ENCODE data around the gene BTBD19. TPM values are rescaled to one million over a fixed set of nuclear protein-coding genes. Genes with fewer than 3 reads are reported as not detected.

BTBD19 gene
- total and polyA plus RNA-seq, 4 donors = 5.1 to 41.1 (median 36.9) TPM

GRCh38 chr1:44854970-44855369, 46.6 kb downstream of the BTBD19 start:
- DNase-seq (peak in 1 of 2 donors; percentile 58), ATAC-seq (ENCODE audit: low FRiP score) (no peak)
- Histone ChIP-seq H3K27ac (ENCODE audit: low read depth in 1 of 2, low read length in 2 of 2) (no peak overlapping the region), H3K27me3 (ENCODE audit: control insufficient read depth in 1 of 2, insufficient read depth in 2 of 2, low read length in 1 of 2) (no peaks in the 10 kb centered on the region), H3K36me3 (ENCODE audit: control insufficient read depth in 1 of 2, insufficient read depth in 2 of 2, low read length in 1 of 2) (no peaks in the 10 kb centered on the region), H3K4me3 (ENCODE audit: low read length in 2 of 2) (no peak overlapping the region), H3K4me1 (ENCODE audit: control insufficient read depth in 1 of 2, insufficient read depth in 2 of 2, low read length in 2 of 2) (no peaks in the 10 kb centered on the region), H3K9me3 (ENCODE audit: control insufficient read depth, low read length) (no peaks in the 10 kb centered on the region)
- 73 to 83% methylated on average over 1 of the region's 1 CpG for WGBS, 2 donors
- intact Hi-C loops (cut with DNase I) = no loop called here

DNA sequence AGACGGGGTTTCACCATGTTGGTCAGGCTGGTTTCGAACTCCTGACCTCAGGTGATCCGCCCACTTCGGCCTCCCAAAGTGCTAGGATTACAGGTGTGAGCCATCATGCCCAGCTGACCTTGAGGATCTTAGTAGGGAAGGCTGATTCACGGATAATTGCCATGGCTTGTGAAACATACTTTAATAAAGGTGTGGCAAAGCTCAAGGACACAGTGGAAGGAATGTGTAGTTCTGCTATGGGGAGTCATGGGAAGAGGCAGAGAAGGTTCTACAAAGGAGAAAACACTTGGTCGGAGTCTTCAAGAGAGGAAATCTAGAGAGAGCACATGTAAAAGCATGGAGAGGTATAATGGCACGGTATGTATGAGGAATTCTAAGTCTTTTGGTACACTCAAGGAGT, 47.4 kb downstream of the BTBD19 start:
- Histone ChIP-seq H3K36me3 (ENCODE audit: control insufficient read depth in 1 of 2, insufficient read depth in 2 of 2, low read length in 1 of 2) (no peaks in the 10 kb centered on the region), H3K4me3 (ENCODE audit: low read length in 2 of 2) (no peak overlapping the region), H3K9me3 (ENCODE audit: control insufficient read depth, low read length) (no peaks in the 10 kb centered on the region), H3K27ac (ENCODE audit: low read depth in 1 of 2, low read length in 2 of 2) (no peak overlapping the region), H3K4me1 (ENCODE audit: control insufficient read depth in 1 of 2, insufficient read depth in 2 of 2, low read length in 2 of 2) (no peaks in the 10 kb centered on the region), H3K27me3 (ENCODE audit: control insufficient read depth in 1 of 2, insufficient read depth in 2 of 2, low read length in 1 of 2) (no peaks in the 10 kb centered on the region)
- DNase-seq (no peak), ATAC-seq (ENCODE audit: low FRiP score) (no peak)
- intact Hi-C loops (cut with DNase I) = no loop called here
- 84 to 97% methylated on average over 7 of the region's 7 CpGs for WGBS, 2 donors

GRCh38 chr1:44857446-44857845, 49.1 kb downstream of the BTBD19 start:
- Histone ChIP-seq H3K36me3 (ENCODE audit: control insufficient read depth in 1 of 2, insufficient read depth in 2 of 2, low read length in 1 of 2) (no peaks in the 10 kb centered on the region), H3K4me3 (ENCODE audit: low read length in 2 of 2) (no peak overlapping the region), H3K27ac (ENCODE audit: low read depth in 1 of 2, low read length in 2 of 2) (no peak overlapping the region), H3K27me3 (ENCODE audit: control insufficient read depth in 1 of 2, insufficient read depth in 2 of 2, low read length in 1 of 2) (no peaks in the 10 kb centered on the region), H3K9me3 (ENCODE audit: control insufficient read depth, low read length) (no peaks in the 10 kb centered on the region), H3K4me1 (ENCODE audit: control insufficient read depth in 1 of 2, insufficient read depth in 2 of 2, low read length in 2 of 2) (no peaks in the 10 kb centered on the region)
- intact Hi-C loops (cut with DNase I) = no loop called here
- DNase-seq = no peak
- WGBS, 2 donors = 97 to 98% methylated on average over 7 of the region's 7 CpGs
- ATAC-seq (ENCODE audit: low FRiP score) = no peak

DNA sequence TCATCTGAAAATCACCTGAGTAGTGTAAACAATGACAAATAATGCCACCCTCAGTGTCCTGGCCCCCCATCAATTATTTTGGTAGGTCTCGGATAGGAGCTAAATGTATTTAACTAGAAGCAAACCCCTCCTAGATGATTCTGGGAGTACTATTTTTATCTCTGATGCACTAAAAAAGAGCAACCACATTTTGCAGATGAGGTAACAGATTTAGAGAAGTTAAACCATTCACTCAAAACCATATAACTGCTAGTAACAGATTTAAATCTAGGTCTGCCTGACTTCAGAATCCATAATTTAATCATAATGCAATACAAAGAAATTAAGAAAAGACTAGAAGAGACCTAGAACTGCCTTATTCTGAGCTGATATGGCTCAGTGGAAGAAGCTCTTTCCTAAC, 52.0 kb downstream of the BTBD19 start:
- ATAC-seq (ENCODE audit: low FRiP score) = no peak
- intact Hi-C loops (cut with DNase I) = no loop called here
- H3K9me3 ChIP-seq (ENCODE audit: control insufficient read depth, low read length) = no peaks in the 10 kb centered on the region
- H3K36me3 ChIP-seq (ENCODE audit: control insufficient read depth in 1 of 2, insufficient read depth in 2 of 2, low read length in 1 of 2) = no peaks in the 10 kb centered on the region
- H3K4me1 ChIP-seq (ENCODE audit: control insufficient read depth in 1 of 2, insufficient read depth in 2 of 2, low read length in 2 of 2) = no peaks in the 10 kb centered on the region
- 77 to 81% methylated on average over 1 of the region's 1 CpG for WGBS, 2 donors
- no peaks in the 10 kb centered on the region for H3K27me3 ChIP-seq (ENCODE audit: control insufficient read depth in 1 of 2, insufficient read depth in 2 of 2, low read length in 1 of 2)
- H3K4me3 ChIP-seq (ENCODE audit: low read length in 2 of 2) = no peak overlapping the region
- DNase-seq = no peak
- H3K27ac ChIP-seq (ENCODE audit: low read depth in 1 of 2, low read length in 2 of 2) = no peak overlapping the region

GRCh38 chr1:44860891-44861425, 52.6 kb downstream of the BTBD19 start:
- Histone ChIP-seq H3K4me3 (ENCODE audit: low read length in 2 of 2) (no peak overlapping the region), H3K27me3 (ENCODE audit: control insufficient read depth in 1 of 2, insufficient read depth in 2 of 2, low read length in 1 of 2) (no peaks in the 10 kb centered on the region), H3K4me1 (ENCODE audit: control insufficient read depth in 1 of 2, insufficient read depth in 2 of 2, low read length in 2 of 2) (no peaks in the 10 kb centered on the region), H3K27ac (ENCODE audit: low read depth in 1 of 2, low read length in 2 of 2) (no peak overlapping the region), H3K36me3 (ENCODE audit: control insufficient read depth in 1 of 2, insufficient read depth in 2 of 2, low read length in 1 of 2) (no peaks in the 10 kb centered on the region), H3K9me3 (ENCODE audit: control insufficient read depth, low read length) (no peaks in the 10 kb centered on the region)
- no peak for ATAC-seq (ENCODE audit: low FRiP score)
- WGBS, 2 donors = 35 to 45% methylated on average over 1 of the region's 1 CpG
- DNase-seq = no peak
- intact Hi-C loops (cut with DNase I) = no loop called here

DNA sequence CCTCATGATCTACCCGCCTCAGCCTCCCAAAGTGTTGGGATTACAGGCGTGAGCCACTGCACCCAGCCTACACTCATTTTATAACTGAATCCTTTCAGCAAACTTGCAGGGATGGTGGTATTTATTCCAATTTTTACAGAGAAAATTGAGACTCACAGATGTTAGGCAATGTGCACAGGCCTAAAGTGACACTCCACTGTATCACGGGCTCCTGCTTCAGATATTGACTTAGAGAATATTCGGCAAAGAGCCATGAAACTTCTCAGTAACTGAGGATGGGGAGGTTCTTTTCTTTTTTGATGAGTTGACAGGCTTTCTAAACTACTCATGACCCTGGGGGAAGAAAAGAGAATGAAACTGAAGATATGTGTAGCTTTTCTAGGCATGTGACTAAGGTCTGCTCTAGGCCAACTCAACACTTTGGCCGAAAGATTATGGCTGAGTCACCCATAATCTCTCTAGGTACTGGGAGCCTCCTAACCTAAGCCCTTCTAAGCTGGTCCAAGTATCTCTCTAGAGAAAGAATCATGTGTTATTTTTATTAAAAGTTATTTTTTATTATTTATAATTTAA, 54.6 kb downstream of the BTBD19 start:
- H3K4me3 ChIP-seq (ENCODE audit: low read length in 2 of 2) = no peak overlapping the region
- H3K36me3 ChIP-seq (ENCODE audit: control insufficient read depth in 1 of 2, insufficient read depth in 2 of 2, low read length in 1 of 2) = peaks cover 0 to 5% of the 10 kb centered on the region in 2 donors
- intact Hi-C loops (cut with DNase I) = no loop called here
- H3K9me3 ChIP-seq (ENCODE audit: control insufficient read depth, low read length) = no peaks in the 10 kb centered on the region
- DNase-seq (no peak), ATAC-seq (ENCODE audit: low FRiP score) (peak; percentile 67)
- no peak overlapping the region for H3K27ac ChIP-seq (ENCODE audit: low read depth in 1 of 2, low read length in 2 of 2)
- H3K27me3 ChIP-seq (ENCODE audit: control insufficient read depth in 1 of 2, insufficient read depth in 2 of 2, low read length in 1 of 2) = no peaks in the 10 kb centered on the region
- H3K4me1 ChIP-seq (ENCODE audit: control insufficient read depth in 1 of 2, insufficient read depth in 2 of 2, low read length in 2 of 2) = no peaks in the 10 kb centered on the region
- 88% methylated on average over 5 of the region's 5 CpGs for WGBS, 2 donors

Other genes with a start within 250 kb of the BTBD19 start
- gene TMEM53, start 134.0 kb upstream of the BTBD19 start, total RNA-seq = 1 to 10 TPM; 5.4 to 6.6 TPM
- gene TMEM53, start 134.0 kb upstream of the BTBD19 start, polyA plus RNA-seq = 1 to 10 TPM; 8.4 to 9.9 TPM
- 1 to 10 TPM; 1.5 to 6.7 TPM for gene ARMH1, start 133.8 kb upstream of the BTBD19 start, total RNA-seq
- gene ARMH1, start 133.8 kb upstream of the BTBD19 start, polyA plus RNA-seq = 1 to 10 TPM in 1 of 2 donors, under 1 TPM in 1; 0.63 to 2.0 TPM
- gene RNU5D-1, start 77.4 kb upstream of the BTBD19 start, total RNA-seq = not detected
- not detected for gene RNU5D-1, start 77.4 kb upstream of the BTBD19 start, polyA plus RNA-seq
- gene KIF2C, start 68.7 kb upstream of the BTBD19 start, total RNA-seq = 1 to 10 TPM in 1 of 2 donors, under 1 TPM in 1; 0.84 to 3.5 TPM
- gene KIF2C, start 68.7 kb upstream of the BTBD19 start, polyA plus RNA-seq = 1 to 10 TPM in 1 of 2 donors, under 1 TPM in 1; 0.75 to 2.3 TPM
- gene RPS8, start 33.0 kb upstream of the BTBD19 start, total RNA-seq = 1,000 to 10,000 TPM; 1,373 to 1,500 TPM
- gene RPS8, start 33.0 kb upstream of the BTBD19 start, polyA plus RNA-seq = 1,000 to 10,000 TPM; 2,358 to 3,400 TPM
- under 1 TPM; 0.30 to 0.32 TPM for gene BEST4, start 20.4 kb upstream of the BTBD19 start, total RNA-seq
- 1 to 10 TPM; 1.1 to 1.8 TPM for gene BEST4, start 20.4 kb upstream of the BTBD19 start, polyA plus RNA-seq
- 10 to 100 TPM; 28.8 to 84.3 TPM for gene PLK3, start 8.1 kb upstream of the BTBD19 start, total RNA-seq
- 10 to 100 TPM; 16.2 to 73.3 TPM for gene PLK3, start 8.1 kb upstream of the BTBD19 start, polyA plus RNA-seq
- gene DYNLT4, start 1.2 kb upstream of the BTBD19 start, total RNA-seq = under 1 TPM; 0.81 to 0.87 TPM
- gene DYNLT4, start 1.2 kb upstream of the BTBD19 start, polyA plus RNA-seq = 1 to 10 TPM in 1 of 2 donors, not detected in 1; 3.0 TPM
- gene PTCH2, start 34.7 kb downstream of the BTBD19 start, total RNA-seq = 1 to 10 TPM; 1.7 to 6.3 TPM
- 1 to 10 TPM in 1 of 2 donors, under 1 TPM in 1; 0.38 to 6.7 TPM for gene PTCH2, start 34.7 kb downstream of the BTBD19 start, polyA plus RNA-seq
- gene EIF2B3, start 178.1 kb downstream of the BTBD19 start, total RNA-seq = 10 to 100 TPM; 17.5 to 24.6 TPM
- gene EIF2B3, start 178.1 kb downstream of the BTBD19 start, polyA plus RNA-seq = 10 to 100 TPM; 14.7 to 18.8 TPM
- 10 to 100 TPM; 32.0 to 48.7 TPM for gene HECTD3, start 202.8 kb downstream of the BTBD19 start, total RNA-seq
- gene HECTD3, start 202.8 kb downstream of the BTBD19 start, polyA plus RNA-seq = 10 to 100 TPM; 24.2 to 45.2 TPM
- 10 to 100 TPM; 54.6 to 76.2 TPM for gene UROD, start 203.7 kb downstream of the BTBD19 start, total RNA-seq
- 100 to 1,000 TPM in 1 of 2 donors, 10 to 100 TPM in 1; 74.4 to 128 TPM for gene UROD, start 203.7 kb downstream of the BTBD19 start, polyA plus RNA-seq

Data from aorta (tissue), 5 donors.